ENCODE results near the gene APOBEC3F.
"Not testable (repeated sequence)": the region's sequence is repeated elsewhere in the genome, so short reads cannot be mapped to it uniquely, and the experiment has no call there.

APOBEC3F gene

DNA sequence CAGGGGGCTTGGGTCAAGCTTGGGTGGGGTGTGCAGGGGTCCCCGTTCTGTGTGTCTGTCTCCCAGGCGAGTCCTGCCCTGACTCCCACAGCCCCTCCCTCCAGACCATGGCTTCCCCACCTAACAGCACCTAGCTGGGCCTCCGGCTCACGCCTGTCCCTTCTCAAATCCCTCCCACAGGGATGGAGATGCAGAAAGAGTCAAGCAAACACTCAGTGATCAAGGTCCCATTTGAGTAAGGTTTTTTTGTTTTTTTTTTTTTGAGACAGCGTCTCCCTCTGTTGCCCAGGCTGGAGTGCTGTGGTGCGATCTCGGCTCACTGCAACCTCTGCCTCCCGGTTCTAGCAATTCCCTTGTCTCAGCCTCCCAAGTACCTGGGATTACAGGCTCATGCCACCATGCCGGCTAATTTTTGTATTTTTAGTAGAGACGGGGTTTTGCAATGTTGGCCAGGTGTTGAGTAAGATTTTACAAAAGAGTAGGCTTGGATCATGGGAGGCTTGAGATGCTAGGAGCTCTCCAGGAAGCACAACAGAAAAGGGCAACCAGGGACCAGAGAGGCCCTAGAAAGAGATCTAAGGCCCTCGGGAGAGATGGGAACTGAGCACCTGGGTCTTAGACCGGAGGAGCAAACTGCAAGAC, 14.0 kb upstream of the APOBEC3F start:
- in situ Hi-C loops (cut with HindIII; ENCODE audit: low sequenced_read_pairs) = no loop called here

DNA sequence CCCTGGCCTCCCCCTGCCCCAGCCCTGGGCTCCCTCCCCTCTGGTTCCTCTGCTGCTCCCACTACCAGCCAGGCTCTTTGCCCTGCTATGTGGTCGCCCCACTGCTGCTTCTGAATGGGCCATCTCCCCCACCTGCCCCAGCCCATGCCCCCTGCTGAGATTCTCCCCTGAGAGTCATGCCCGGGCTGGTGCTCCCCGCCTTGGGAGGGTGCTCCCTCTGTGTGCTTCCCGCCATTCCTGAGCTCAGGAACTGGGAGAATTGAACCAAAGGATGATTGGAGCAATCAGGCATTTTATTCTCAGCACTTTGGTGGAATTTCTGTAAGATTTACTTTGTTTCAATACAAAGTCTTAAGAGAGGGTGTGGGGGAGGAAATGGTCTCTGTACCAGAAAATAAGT, 12.9 kb upstream of the APOBEC3F start:
- in situ Hi-C loops (cut with HindIII; ENCODE audit: low sequenced_read_pairs) = no loop called here

DNA sequence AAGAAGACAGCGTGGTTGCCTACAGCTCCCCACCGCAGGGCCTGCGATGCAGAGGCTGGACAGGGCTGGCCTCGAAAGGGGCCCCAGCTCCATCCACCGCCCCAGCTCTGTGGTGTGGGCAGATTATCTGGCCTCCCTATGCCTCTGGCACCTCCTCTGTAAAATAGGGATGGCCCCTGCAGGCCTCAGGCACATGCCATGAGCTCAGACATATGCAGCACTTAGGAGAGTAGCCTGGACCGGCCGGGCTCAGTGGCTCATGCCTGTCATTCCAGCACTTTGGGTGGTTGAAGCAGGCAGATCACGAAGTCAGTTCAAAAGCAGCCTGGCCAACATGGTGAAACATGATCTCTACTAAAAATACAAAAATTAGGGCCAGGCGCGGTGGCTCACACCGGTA, 12.4 kb upstream of the APOBEC3F start:
- in situ Hi-C loops (cut with HindIII; ENCODE audit: low sequenced_read_pairs) = no loop called here

DNA sequence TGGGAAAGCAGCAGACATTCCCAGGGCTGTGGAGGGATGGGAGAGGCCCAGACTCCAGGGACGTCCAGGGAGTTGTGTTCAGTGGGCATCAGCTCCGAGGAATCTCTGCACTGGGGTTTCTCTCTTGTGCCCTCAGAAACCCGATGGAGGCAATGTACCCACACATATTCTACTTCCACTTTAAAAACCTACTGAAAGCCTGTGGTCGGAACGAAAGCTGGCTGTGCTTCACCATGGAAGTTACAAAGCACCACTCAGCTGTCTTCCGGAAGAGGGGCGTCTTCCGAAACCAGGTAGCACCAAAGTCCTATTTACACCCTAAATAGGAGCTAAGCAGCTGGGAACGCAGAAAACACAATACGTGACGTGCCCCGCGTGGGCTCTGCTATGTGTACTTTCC, 11.4 kb upstream of the APOBEC3F start:
- in situ Hi-C loops (cut with HindIII; ENCODE audit: low sequenced_read_pairs) = no loop called here

DNA sequence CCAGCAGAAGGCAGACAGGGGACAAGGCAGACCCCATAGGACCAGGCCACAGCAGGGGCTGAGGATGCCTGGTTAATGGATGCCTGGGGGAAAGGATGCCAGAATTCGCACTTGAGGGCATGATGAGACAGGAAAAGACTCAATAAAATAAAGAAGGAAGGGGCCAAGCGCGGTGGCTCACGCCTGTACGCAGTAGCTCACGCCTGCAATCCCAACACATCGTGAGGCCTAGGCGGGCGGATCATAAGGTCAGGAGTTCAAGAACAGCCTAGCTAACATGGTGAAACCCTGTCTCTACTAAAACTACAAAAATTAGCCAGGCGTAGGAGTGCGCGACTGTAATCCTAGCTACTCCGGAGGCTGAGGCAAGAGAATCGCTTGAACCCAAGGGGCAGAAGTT, 10.0 kb upstream of the APOBEC3F start:
- in situ Hi-C loops (cut with HindIII; ENCODE audit: low sequenced_read_pairs) = no loop called here

DNA sequence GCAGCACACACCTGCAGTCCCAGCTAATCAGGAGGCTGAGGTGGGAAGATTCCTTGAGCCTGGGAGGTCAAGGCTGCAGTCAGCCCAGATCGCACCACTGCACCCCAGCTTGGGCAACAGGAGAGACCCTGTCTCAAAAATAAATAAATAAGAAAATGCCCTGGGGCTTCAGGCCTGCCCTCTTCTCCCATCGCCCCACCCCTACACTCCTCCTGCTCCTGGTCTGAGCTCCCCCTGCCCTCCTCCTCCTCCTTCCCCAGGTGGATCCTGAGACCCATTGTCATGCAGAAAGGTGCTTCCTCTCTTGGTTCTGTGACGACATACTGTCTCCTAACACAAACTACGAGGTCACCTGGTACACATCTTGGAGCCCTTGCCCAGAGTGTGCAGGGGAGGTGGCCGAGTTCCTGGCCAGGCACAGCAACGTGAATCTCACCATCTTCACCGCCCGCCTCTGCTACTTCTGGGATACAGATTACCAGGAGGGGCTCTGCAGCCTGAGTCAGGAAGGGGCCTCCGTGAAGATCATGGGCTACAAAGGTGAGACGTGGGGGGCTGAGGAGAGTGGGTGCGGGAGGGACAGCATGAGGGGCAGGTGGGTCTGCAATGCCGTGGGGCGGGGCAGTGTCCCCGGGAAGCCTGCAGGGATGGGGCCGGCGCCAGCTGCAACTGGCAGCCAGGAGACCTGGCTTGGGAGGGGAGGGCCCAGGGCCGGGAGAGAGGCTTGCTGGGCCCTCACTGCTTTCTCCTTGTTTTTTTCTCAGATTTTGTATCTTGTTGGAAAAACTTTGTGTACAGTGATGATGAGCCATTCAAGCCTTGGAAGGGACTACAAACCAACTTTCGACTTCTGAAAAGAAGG, 9.0 kb upstream of the APOBEC3F start:
- in situ Hi-C loops (cut with HindIII; ENCODE audit: low sequenced_read_pairs) = not testable (repeated sequence)

DNA sequence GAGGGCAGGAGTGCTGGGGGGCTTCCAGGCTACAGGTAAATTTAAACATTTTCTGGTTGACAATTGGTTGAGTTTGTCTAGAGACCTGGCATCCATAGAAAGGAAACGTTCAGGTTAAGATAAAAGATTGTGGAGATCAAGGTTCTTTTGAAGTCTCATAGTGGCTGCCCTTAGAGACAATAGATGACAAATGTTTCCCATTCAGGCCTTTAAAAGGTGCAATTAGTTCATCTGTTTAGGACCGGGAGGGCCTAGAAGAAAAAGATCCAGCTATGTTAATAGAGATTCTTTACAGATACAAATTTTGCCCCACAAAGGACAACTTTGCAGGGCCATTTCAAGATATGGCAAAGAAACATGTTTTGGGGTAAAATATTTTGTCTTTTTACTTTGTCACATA, 3.6 kb upstream of the APOBEC3F start:
- in situ Hi-C loops (cut with HindIII; ENCODE audit: low sequenced_read_pairs) = not testable (repeated sequence)

DNA sequence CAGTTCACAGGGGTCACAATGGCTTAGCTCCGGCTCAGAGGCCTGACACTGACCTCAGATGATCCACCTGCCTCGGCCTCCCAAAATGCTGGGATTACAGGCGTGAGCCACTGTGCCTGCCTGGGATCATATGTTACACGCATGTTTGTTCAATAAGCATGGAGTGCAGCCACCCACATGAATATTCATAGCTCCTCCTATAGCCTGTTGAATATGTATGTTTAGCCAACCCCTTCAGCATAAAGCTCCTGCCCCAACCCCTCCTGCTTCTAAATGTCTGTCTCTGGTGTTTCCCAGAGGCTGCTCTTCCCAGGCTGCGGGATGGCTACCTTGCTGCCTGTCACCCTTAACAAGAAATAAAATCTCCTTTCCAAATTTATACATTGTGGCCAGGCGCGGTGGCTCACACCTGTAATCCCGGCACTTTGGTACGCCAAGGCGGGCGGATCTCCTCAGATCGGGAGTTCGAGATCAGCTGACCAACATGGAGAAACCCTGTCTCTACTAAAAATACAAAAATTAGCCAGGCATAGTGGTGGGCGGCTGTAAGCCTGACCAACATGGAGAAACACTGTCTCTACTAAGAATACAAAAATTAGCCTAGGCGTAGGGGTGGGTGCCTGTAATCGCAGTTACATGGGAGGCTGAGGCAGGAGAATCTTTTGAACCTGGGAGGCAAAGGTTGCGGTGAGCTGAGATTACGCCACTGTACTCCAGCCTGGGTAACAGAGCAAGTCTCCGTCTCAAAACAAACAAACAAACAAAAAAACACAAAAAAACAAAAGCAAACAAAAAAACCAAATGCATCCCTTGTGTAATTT, 1.1 kb upstream of the APOBEC3F start:
- in situ Hi-C loops (cut with HindIII; ENCODE audit: low sequenced_read_pairs) = no loop called here

DNA sequence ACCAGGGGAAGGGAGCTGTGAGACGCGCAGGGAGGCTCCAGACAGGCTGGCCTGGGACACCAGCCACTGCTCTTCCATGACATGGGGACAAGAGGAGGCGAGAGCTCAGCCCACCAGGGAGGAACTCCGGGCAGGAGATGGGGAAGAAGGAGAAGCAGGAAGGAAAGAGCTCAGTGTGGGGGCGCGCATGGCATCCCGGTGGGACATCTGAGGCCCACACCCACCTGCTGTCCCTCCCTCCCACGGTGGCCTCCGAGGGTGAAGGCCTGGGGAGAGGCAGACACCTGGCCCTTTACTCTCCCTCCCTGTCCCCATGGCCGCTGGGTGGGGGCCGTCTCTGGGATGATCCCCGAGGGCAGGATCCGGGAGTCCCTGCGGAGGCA, 518 bp upstream of the APOBEC3F start:
- in situ Hi-C loops (cut with HindIII; ENCODE audit: low sequenced_read_pairs) = not testable (repeated sequence)

DNA sequence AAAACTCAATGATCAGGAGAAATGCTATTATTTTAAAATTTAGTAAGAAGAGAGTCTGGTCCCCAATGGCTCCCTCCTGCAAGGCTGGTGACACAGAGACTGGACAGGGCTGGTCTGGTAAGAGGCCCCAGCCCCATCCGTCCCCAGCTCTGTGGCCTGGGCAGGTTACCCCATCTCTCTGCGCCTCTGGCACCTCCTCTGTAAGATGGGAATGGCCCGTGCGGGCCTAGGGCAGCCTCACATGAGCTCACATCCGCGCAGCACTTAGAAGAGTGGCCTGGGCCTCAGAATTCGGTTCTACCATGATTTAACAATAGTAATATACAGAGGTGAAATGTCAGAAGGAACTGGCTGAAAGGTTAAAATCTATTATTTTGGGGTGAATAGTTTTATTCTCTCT, 1.2 kb downstream of the APOBEC3F start:
- in situ Hi-C loops (cut with HindIII; ENCODE audit: low sequenced_read_pairs) = no loop called here

DNA sequence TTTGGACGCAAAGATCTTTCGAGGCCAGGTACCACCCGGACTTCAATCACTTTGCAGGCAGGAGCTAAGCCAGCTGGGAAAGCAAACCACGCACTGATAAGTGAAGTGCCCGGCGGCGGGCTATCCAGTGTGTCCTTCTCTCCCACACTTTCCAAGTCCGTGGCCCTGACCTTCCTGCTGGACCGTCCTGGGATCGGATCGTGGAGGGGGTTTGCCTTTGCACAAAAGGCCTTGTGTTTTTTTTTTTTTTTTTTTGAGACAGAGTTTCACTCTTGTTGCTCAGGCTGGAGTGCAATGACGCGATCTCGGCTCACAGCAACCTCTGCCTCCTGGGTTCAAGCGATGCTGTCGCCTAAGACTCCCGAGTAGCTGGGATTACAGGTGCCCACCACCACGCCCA, 2.4 kb downstream of the APOBEC3F start:
- in situ Hi-C loops (cut with HindIII; ENCODE audit: low sequenced_read_pairs) = not testable (repeated sequence)

DNA sequence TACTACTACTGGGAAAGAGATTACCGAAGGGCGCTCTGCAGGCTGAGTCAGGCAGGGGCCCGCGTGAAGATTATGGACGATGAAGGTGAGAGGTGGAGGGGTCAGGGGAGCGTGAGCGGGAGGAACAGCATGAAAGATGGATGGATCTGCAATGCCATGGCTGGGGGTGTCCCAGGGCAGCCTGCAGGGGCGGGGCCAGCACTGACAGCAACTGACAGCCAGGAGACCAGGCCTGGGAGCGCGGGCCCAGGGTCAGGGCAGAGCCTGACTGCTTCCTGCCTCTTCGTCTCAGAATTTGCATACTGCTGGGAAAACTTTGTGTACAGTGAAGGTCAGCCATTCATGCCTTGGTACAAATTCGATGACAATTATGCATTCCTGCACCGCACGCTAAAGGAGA, 4.5 kb downstream of the APOBEC3F start:
- in situ Hi-C loops (cut with HindIII; ENCODE audit: low sequenced_read_pairs) = not testable (repeated sequence)

DNA sequence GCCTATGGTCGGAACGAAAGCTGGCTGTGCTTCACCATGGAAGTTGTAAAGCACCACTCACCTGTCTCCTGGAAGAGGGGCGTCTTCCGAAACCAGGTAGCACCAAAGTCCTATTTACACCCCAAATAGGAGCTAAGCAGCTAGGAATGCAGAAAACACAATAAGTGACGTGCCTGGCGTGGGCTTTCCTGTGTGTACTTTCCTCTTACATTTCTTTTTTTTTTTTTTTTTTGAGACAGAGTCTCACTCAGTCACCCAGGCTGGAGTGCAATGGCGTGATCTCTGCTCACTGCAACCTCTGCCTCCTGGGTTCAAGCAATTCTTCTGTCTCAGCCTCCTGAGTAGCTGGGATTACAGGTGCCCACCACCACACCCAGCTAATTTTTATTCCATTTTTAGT, 8.8 kb downstream of the APOBEC3F start:
- in situ Hi-C loops (cut with HindIII; ENCODE audit: low sequenced_read_pairs) = not testable (repeated sequence)

DNA sequence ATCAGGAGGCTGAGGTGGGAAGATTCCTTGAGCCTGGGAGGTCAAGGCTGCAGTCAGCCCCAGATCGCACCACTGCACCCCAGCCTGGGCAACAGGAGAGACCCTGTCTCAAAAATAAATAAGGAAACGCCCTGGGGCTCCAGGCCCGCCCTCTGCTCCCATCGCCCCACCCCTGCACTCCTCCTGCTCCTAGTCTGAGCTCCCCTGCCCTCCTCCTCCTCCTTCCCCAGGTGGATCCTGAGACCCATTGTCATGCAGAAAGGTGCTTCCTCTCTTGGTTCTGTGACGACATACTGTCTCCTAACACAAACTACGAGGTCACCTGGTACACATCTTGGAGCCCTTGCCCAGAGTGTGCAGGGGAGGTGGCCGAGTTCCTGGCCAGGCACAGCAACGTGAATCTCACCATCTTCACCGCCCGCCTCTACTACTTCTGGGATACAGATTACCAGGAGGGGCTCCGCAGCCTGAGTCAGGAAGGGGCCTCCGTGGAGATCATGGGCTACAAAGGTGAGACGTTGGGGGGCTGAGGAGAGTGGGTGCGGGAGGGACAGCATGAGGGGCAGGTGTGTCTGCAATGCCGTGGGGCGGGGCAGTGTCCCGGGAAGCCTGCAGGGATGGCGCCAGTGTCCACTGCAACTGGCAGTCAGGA, 11.3 kb downstream of the APOBEC3F start:
- in situ Hi-C loops (cut with HindIII; ENCODE audit: low sequenced_read_pairs) = not testable (repeated sequence)

DNA sequence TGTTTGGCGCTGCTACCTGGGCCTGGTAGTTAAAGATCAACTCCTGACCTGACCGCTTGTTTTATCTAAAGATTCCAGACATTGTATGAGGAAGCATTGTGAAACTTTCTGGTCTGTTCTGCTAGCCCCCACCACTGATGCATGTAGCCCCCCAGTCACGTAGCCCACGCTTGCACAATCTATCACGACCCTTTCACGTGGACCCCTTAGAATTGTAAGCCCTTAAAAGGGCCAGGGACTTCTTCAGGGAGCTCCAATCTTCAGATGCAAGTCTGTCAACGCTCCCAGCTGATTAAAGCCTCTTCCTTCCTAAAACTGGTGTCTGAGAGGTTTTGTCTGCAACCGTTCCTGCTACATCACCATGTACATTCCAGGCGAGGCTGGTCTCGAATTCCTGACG, 15.0 kb downstream of the APOBEC3F start:
- in situ Hi-C loops (cut with HindIII; ENCODE audit: low sequenced_read_pairs) = no loop called here

DNA sequence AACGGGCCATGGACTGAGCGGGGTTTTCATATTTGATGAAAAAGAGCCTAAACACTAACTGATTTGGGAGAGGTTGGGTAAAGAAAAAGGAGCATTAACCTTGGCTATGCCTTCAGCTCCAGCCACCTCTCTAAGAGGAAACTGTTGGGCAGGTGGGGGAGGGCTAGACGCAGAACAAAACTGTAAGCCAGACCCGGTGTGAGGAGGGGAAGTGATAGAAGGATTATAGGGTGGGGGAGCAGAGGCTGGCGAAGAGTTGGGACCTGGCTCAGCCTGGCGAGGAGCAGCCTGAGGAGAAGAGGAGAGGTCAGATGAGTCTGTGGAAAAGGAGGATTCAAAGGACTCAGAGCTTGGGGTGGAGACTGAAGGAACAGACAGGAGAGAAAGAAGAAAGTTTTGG, 20.6 kb downstream of the APOBEC3F start:
- in situ Hi-C loops (cut with HindIII; ENCODE audit: low sequenced_read_pairs) = not testable (repeated sequence)

DNA sequence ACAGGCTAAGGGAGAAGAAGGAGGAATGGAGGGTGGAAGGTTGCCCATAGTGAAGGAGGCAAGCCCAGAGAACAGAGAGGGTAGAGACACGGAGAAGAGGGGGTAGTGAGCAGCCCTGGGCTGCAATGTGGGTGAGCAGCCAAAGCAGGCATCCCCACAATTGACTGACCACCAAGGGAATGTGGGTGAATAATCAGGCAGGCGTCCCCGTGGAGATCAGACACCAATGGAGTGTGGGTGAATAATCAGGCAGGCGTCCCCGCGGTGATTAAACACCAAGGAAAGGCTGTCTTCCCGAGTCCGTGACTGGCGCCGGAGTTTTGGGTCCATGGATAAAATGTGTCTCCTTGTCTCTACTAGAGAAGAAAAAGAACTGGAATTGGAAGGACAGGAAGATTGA, 21.3 kb downstream of the APOBEC3F start:
- in situ Hi-C loops (cut with HindIII; ENCODE audit: low sequenced_read_pairs) = not testable (repeated sequence)

DNA sequence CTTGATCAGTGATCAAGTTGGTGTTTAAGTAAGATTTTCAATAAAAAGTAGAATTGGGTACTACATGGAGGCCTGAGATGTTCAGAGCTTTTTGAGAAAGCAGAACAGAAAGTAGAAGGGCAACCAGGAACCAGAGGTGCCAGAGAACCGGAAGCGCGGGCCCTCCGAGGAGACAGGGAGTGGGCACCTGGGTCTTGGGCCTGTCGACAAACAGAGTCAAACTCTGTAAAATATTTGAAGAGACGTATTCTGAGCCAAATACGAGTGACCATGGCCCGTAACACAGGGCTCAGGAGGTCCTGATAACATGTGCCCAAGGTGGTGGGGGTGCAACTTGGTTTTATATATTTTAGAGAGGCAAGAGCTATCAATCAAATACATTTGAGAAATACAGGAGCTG, 23.2 kb downstream of the APOBEC3F start:
- in situ Hi-C loops (cut with HindIII; ENCODE audit: low sequenced_read_pairs) = not testable (repeated sequence)

DNA sequence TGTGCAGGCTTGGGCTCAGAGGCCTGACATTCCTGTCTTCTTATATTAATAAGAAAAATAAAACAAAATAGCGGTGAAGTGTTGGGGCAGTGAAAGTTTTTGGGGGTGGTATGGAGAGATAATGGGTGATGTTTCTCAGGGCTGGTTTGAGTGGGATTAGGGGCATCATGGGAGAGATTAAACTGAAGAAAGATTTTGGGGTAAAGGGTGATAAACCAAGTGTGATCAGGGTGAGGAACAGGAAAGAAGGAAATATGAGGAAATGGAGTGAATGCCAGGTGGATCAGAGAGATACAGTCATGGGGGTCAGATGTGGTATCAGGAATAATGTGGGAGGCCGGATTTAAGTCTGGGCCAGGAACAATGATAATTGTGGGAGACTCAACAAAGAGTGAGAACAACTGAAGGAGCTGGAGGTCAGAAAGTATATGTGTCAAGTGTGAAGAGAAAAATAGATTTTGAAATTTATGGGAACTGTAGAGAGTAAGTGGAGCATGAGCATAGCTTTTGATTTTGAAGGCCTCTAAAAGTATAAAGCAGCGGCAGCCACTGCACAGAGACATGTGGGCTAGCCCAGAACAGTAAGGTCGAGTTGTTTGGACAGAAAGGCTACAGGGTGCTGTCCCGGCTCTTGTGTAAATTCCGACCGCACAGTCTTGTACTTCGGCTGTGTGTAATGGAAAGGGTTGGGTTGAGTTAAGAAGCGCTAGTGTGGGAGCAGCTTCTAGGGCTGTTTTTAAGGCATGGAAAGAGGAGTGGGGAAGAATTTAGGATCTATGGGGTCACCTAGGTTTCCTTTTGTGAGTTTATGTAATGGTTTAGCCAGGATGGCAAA, 26.0 kb downstream of the APOBEC3F start:
- in situ Hi-C loops (cut with HindIII; ENCODE audit: low sequenced_read_pairs) = not testable (repeated sequence)

Data from DLD1 (cell line).